Measurements from ENCODE around the gene DOK3. TPM values are rescaled to one million over a fixed set of nuclear protein-coding genes. Genes with fewer than 3 reads are reported as not detected.
A peak's percentile ranks its signal among the peaks of the same experiment; 100 is the strongest.

DOK3 gene
- polyA plus RNA-seq, 3 donors, result 62.8 to 196 (median 98.3) TPM

DNA sequence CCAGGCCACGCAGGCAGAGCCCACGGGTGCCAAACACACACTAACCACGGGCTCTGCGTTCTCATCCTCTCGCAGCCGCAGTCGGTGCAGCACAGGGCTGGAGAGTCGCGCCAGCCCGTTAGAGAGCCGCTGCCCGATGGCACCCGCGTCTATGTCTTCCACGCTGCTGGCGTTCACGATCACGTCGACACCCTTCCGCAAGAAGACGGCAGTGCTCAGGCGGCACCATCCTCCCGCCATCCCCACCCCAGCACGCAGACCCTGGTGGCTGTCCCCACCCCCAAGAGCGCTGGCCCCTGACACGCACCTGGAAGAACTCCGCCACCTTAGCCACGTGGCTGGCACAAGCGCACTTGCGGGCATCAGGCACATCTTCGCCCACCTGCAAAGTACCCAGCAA is 42.2 kb downstream of the DOK3 start:
- H3K27ac Mint-ChIP-seq, result no peak overlapping the region

DNA sequence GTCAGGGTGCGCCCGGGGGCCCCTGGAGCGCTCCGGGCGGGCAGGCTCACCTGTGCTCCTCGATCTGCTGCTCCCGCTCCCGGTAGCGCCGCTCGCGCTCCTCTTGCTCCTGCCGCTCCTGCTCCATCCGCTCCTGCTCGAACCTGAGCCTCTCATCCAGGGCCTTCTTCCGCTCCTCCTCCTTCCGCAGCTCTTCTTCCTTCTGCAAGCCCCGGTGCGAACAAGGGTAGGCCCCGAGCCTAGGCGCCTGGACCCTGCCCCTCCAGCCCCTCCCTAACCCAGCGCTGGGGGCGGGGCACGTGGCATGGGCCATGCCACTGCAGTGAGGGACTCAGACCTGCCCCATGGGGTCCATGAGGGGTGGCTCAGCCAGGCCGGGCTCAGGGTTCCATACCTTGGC is 42.8 kb downstream of the DOK3 start:
- DNase-seq, result no peak
- H3K9me3 ChIP-seq (replicated peaks in 1 of 2; ENCODE audit: control insufficient read depth in 1 of 2, insufficient read depth in 1 of 2, low read length in 2 of 2), result peaks cover 0 to 3% of the 10 kb centered on the region in 2 donors
- TF ChIP-seq, protein P1, sequence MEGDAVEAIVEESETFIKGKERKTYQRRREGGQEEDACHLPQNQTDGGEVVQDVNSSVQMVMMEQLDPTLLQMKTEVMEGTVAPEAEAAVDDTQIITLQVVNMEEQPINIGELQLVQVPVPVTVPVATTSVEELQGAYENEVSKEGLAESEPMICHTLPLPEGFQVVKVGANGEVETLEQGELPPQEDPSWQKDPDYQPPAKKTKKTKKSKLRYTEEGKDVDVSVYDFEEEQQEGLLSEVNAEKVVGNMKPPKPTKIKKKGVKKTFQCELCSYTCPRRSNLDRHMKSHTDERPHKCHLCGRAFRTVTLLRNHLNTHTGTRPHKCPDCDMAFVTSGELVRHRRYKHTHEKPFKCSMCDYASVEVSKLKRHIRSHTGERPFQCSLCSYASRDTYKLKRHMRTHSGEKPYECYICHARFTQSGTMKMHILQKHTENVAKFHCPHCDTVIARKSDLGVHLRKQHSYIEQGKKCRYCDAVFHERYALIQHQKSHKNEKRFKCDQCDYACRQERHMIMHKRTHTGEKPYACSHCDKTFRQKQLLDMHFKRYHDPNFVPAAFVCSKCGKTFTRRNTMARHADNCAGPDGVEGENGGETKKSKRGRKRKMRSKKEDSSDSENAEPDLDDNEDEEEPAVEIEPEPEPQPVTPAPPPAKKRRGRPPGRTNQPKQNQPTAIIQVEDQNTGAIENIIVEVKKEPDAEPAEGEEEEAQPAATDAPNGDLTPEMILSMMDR (IDR thresholded peaks at IDR 0.05), result no peak
- no peaks in the 10 kb centered on the region for H3K79me2 ChIP-seq (ENCODE audit: insufficient read depth, low read length)
- intact Hi-C loops (cut with micrococcal nuclease), result no loop called here
- Mint-ChIP-seq H3K27ac (no peak overlapping the region), H3K27me3 (ENCODE audit: low read depth in 3 of 3) (peaks cover 38 to 54% (median 41%) of the 10 kb centered on the region in 3 donors), H3K36me3 (peaks cover 0 to 8% of the 10 kb centered on the region in 2 donors), H3K9me3 (peaks cover 0 to 5% (median 2%) of the 10 kb centered on the region in 7 donors), H3K4me1 (peaks cover 33% of the 10 kb centered on the region), H3K4me3 (peak overlapping the region; percentile 24 to 76)
- H3K4me2 ChIP-seq (replicated peaks; ENCODE audit: extremely low read depth, low read length, poor library complexity, severe bottlenecking), result no peak overlapping the region
- H2AFZ ChIP-seq (ENCODE audit: insufficient read depth, low read depth, low read length, poor library complexity, severe bottlenecking), result no peak overlapping the region
- H3K9ac ChIP-seq (ENCODE audit: insufficient read depth, low read length, poor library complexity, severe bottlenecking), result no peak overlapping the region
- H3K27ac ChIP-seq (ENCODE audit: low read depth in 1 of 2, low read length in 2 of 2), result no peak overlapping the region
- WGBS (ENCODE audit: insufficient coverage), result 85% methylated on average over 21 of the region's 25 CpGs
- H3K36me3 ChIP-seq (replicated peaks in 1 of 2; ENCODE audit: control insufficient read depth in 1 of 2, insufficient read depth in 2 of 2, low read length in 2 of 2), result no peaks in the 10 kb centered on the region
- peaks cover 17 to 28% of the 10 kb centered on the region in 2 donors for H3K4me1 ChIP-seq (ENCODE audit: control insufficient read depth in 1 of 2, insufficient read depth in 2 of 2, low read length in 2 of 2)
- H4K20me1 ChIP-seq (ENCODE audit: insufficient read depth, low read length), result peaks cover 4% of the 10 kb centered on the region
- no peak overlapping the region for H3K4me3 ChIP-seq (replicated peaks in 1 of 3; ENCODE audit: low read depth in 2 of 3, low read length in 3 of 3)
- peaks cover 4 to 24% of the 10 kb centered on the region in 2 donors for H3K27me3 ChIP-seq (ENCODE audit: control insufficient read depth in 2 of 2, insufficient read depth in 2 of 2, low read length in 2 of 2)

More for the DNA sequence above, 42.2 kb downstream of the DOK3 start:
- Histone ChIP-seq H2AFZ (ENCODE audit: insufficient read depth, low read depth, low read length, poor library complexity, severe bottlenecking) (no peak overlapping the region), H3K79me2 (ENCODE audit: insufficient read depth, low read length) (no peaks in the 10 kb centered on the region), H4K20me1 (ENCODE audit: insufficient read depth, low read length) (peaks cover 10% of the 10 kb centered on the region), H3K27me3 (ENCODE audit: control insufficient read depth in 2 of 2, insufficient read depth in 2 of 2, low read length in 2 of 2) (peaks cover 10 to 30% of the 10 kb centered on the region in 2 donors), H3K4me3 (replicated peaks in 1 of 3; ENCODE audit: low read depth in 2 of 3, low read length in 3 of 3) (no peak overlapping the region), H3K9ac (ENCODE audit: insufficient read depth, low read length, poor library complexity, severe bottlenecking) (no peak overlapping the region), H3K4me2 (replicated peaks; ENCODE audit: extremely low read depth, low read length, poor library complexity, severe bottlenecking) (no peak overlapping the region), H3K36me3 (replicated peaks in 1 of 2; ENCODE audit: control insufficient read depth in 1 of 2, insufficient read depth in 2 of 2, low read length in 2 of 2) (no peaks in the 10 kb centered on the region), H3K9me3 (replicated peaks in 1 of 2; ENCODE audit: control insufficient read depth in 1 of 2, insufficient read depth in 1 of 2, low read length in 2 of 2) (peaks cover 0 to 9% of the 10 kb centered on the region in 2 donors), H3K4me1 (ENCODE audit: control insufficient read depth in 1 of 2, insufficient read depth in 2 of 2, low read length in 2 of 2) (peaks cover 14 to 28% of the 10 kb centered on the region in 2 donors), H3K27ac (ENCODE audit: low read depth in 1 of 2, low read length in 2 of 2) (no peak overlapping the region)
- TF ChIP-seq, protein P1 (IDR thresholded peaks at IDR 0.05), result no peak
- H3K36me3 Mint-ChIP-seq, result peaks cover 2 to 8% of the 10 kb centered on the region in 2 donors
- DNase-seq, result no peak
- H3K27me3 Mint-ChIP-seq (ENCODE audit: low read depth in 3 of 3), result peaks cover 44 to 57% (median 44%) of the 10 kb centered on the region in 3 donors
- H3K4me3 Mint-ChIP-seq, result no peak overlapping the region
- intact Hi-C loops (cut with micrococcal nuclease), result no loop called here
- peaks cover 30% of the 10 kb centered on the region for H3K4me1 Mint-ChIP-seq
- WGBS (ENCODE audit: insufficient coverage), result 96% methylated on average over 25 of the region's 31 CpGs
- H3K9me3 Mint-ChIP-seq, result peaks cover 0 to 7% (median 2%) of the 10 kb centered on the region in 7 donors

Measured in CD14-positive monocyte (primary cell).